Measurements from ENCODE around the gene RAB14. TPM values are rescaled to one million over a fixed set of nuclear protein-coding genes. Genes with fewer than 3 reads are reported as not detected.

The RAB14 gene
- total and polyA plus RNA-seq, 10 of the 15 experiments (the other 5 are each of a cell fraction or from before 2014, with no cell fraction given), result 16.7 to 59.9 (median 25.4) TPM

GRCh38 chr9:121226175-121226574 lies 24.5 kb upstream of the RAB14 start:
- Histone ChIP-seq H3K27ac (ENCODE audit: control insufficient read depth, insufficient read depth) (no peak overlapping the region), H3K9me3 (replicated peaks; ENCODE audit: control insufficient read depth, insufficient read depth, low read length) (no peaks in the 10 kb centered on the region), H3K4me1 (ENCODE audit: control insufficient read depth, insufficient read depth, low read length) (no peaks in the 10 kb centered on the region), H3K4me2 (ENCODE audit: control insufficient read depth, insufficient read depth) (no peak overlapping the region), H3K4me3 (no peak overlapping the region), H3K9ac (ENCODE audit: control insufficient read depth, insufficient read depth, low read length) (no peak overlapping the region), H3K27me3 (replicated peaks in 1 of 2; ENCODE audit: control insufficient read depth in 2 of 2, insufficient read depth in 2 of 2, low read length in 1 of 2) (no peaks in the 10 kb centered on the region), H4K20me1 (ENCODE audit: control insufficient read depth, insufficient read depth) (no peaks in the 10 kb centered on the region), H3K79me2 (ENCODE audit: control insufficient read depth, insufficient read depth, low read length) (no peaks in the 10 kb centered on the region), H3K36me3 (ENCODE audit: control insufficient read depth in 2 of 2, insufficient read depth in 2 of 2, low read length in 1 of 2) (no peaks in the 10 kb centered on the region), H2AFZ (ENCODE audit: control insufficient read depth, low read depth, low read length) (no peak overlapping the region)
- POLR2A ChIA-PET, result interaction anchor here (1.8 kb wide), 1 partner anchor 8 kb away, joined by 5 read pairs; no protein-coding TSS in a partner anchor
- no peak for ATAC-seq
- SMC1A ChIA-PET (ENCODE audit: uncharacterized antibody, unreplicated experiment), result interaction anchor here (1.2 kb wide), 1 partner anchor 13 kb away, joined by 4 read pairs; no protein-coding TSS in a partner anchor
- intact Hi-C loops (cut with micrococcal nuclease; ENCODE audit: unreplicated experiment) (no loop called here), in situ Hi-C loops (cut with MboI) (no loop called here)
- CTCF ChIA-PET, result interaction anchor here (0.6 to 2.3 kb wide), 5 partner anchors 12 to 273 kb away, joined by 3 to 9 read pairs (median 4); no protein-coding TSS in a partner anchor
- no peak for DNase-seq (ENCODE audit: low read depth, low spot score)
- FAIRE-seq, result no peak
- RAD21 ChIA-PET (ENCODE audit: unreplicated experiment), result no interaction called here
- 67% methylated on average over 2 of the region's 2 CpGs for WGBS (ENCODE audit: insufficient coverage, insufficient replicate concordance, low lambda C conversion rate, missing lambda C conversion rate)
- no peak for TF ChIP-seq IRF3 (IDR thresholded peaks at IDR 0.05)
- no TSS peak for BruUV-seq (replicated peaks)

- intact Hi-C loops (cut with micrococcal nuclease; ENCODE audit: unreplicated experiment) (no loop called here), in situ Hi-C loops (cut with MboI) (no loop called here)
- Histone ChIP-seq H3K4me1 (ENCODE audit: control insufficient read depth, insufficient read depth, low read length) (no peaks in the 10 kb centered on the region), H4K20me1 (ENCODE audit: control insufficient read depth, insufficient read depth) (no peaks in the 10 kb centered on the region), H3K36me3 (ENCODE audit: control insufficient read depth in 2 of 2, insufficient read depth in 2 of 2, low read length in 1 of 2) (no peaks in the 10 kb centered on the region), H3K4me2 (ENCODE audit: control insufficient read depth, insufficient read depth) (no peak overlapping the region), H2AFZ (ENCODE audit: control insufficient read depth, low read depth, low read length) (no peak overlapping the region), H3K4me3 (no peak overlapping the region), H3K9me3 (replicated peaks; ENCODE audit: control insufficient read depth, insufficient read depth, low read length) (no peaks in the 10 kb centered on the region), H3K79me2 (ENCODE audit: control insufficient read depth, insufficient read depth, low read length) (no peaks in the 10 kb centered on the region), H3K27me3 (replicated peaks in 1 of 2; ENCODE audit: control insufficient read depth in 2 of 2, insufficient read depth in 2 of 2, low read length in 1 of 2) (no peaks in the 10 kb centered on the region), H3K27ac (ENCODE audit: control insufficient read depth, insufficient read depth) (no peak overlapping the region), H3K9ac (ENCODE audit: control insufficient read depth, insufficient read depth, low read length) (no peak overlapping the region)
- POLR2A ChIA-PET, result interaction anchor here (0.7 kb wide), 1 partner anchor 1253 kb away, joined by 6 read pairs; no protein-coding TSS in a partner anchor
- DNase-seq (ENCODE audit: low read depth, low spot score) (no peak), ATAC-seq (no peak), FAIRE-seq (no peak)
- no TSS peak for BruUV-seq (replicated peaks)
- RAD21 ChIA-PET (ENCODE audit: unreplicated experiment), result no interaction called here
- WGBS (ENCODE audit: insufficient coverage, insufficient replicate concordance, low lambda C conversion rate, missing lambda C conversion rate), result 80% methylated on average over 5 of the region's 5 CpGs
- CTCF ChIA-PET, result interaction anchor here (1.0 to 4.4 kb wide), 2 partner anchors 13 to 34 kb away, joined by 3 to 32 read pairs; no protein-coding TSS in a partner anchor
- SMC1A ChIA-PET (ENCODE audit: uncharacterized antibody, unreplicated experiment), result interaction anchor here (0.6 to 1.1 kb wide), 2 partner anchors 12 to 19 kb away, joined by 4 to 6 read pairs; no protein-coding TSS in a partner anchor
- no peak for TF ChIP-seq RUNX3 (IDR thresholded peaks at IDR 0.05; ENCODE audit: low read length)
- no peak for TF ChIP-seq ZBTB11 (CRISPR knock-in tag; IDR thresholded peaks at IDR 0.05)
- TF ChIP-seq GATAD2B (conservative IDR thresholded peaks at IDR 0.05; ENCODE audit: low read depth), result no peak
- no peak for TF ChIP-seq ZBTB40 (IDR thresholded peaks at IDR 0.05; ENCODE audit: borderline replicate concordance)
- TF ChIP-seq ATF2 (IDR thresholded peaks at IDR 0.05; ENCODE audit: low read length), result no peak
Measured at GRCh38 chr9:121225240-121225639, 23.6 kb upstream of the RAB14 start.
